ENCODE results near the gene FOXN3. TPM values are rescaled to one million over a fixed set of nuclear protein-coding genes. Genes with fewer than 3 reads are reported as not detected.

Gene FOXN3
- total and polyA plus RNA-seq, 10 of the 15 experiments (the other 5 are each of a cell fraction or from before 2014, with no cell fraction given) = 4.5 to 68.9 (median 29.7) TPM

DNA sequence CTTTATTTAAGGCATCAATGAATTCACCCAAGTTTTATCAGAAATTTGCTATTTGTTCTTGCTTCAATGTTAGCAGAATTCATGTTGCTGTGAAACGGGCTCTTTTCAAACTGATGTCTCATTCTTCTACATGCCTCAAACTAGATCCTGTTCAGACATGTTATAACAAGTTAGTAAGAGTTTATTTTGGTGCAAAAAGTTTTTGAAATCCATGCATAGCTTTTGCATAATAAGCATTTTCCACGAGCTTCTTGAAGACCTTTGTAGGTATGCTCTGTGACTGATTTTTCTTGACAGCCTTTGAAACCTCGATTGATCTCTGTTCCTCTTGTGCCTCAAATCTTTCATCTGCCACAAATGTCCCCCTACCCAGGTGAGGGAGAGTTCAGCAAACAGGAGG is 275.2 kb downstream of the FOXN3 start:
- no TSS peak for BruUV-seq (replicated peaks)
- H3K9me3 ChIP-seq (replicated peaks; ENCODE audit: control insufficient read depth, insufficient read depth, low read length) = no peaks in the 10 kb centered on the region; the same call in 2 of the 3 replicates
- H3K4me2 ChIP-seq (ENCODE audit: control insufficient read depth, insufficient read depth) = no peak overlapping the region
- no peak overlapping the region for H3K9ac ChIP-seq (ENCODE audit: control insufficient read depth, insufficient read depth, low read length)
- ATAC-seq (no peak), DNase-seq (ENCODE audit: low read depth, low spot score) (no peak), FAIRE-seq (no peak)
- no peaks in the 10 kb centered on the region for H3K79me2 ChIP-seq (ENCODE audit: control insufficient read depth, insufficient read depth, low read length)
- CTCF ChIA-PET = no interaction called here
- no peaks in the 10 kb centered on the region for H3K4me1 ChIP-seq (ENCODE audit: control insufficient read depth, insufficient read depth, low read length)
- POLR2A ChIA-PET = no interaction called here
- intact Hi-C loops (cut with micrococcal nuclease; ENCODE audit: unreplicated experiment) (no loop called here), in situ Hi-C loops (cut with MboI) (no loop called here)
- H3K27me3 ChIP-seq (replicated peaks in 1 of 2; ENCODE audit: control insufficient read depth in 2 of 2, insufficient read depth in 2 of 2, low read length in 1 of 2) = no peaks in the 10 kb centered on the region
- no peak overlapping the region for H3K4me3 ChIP-seq
- no peak overlapping the region for H2AFZ ChIP-seq (ENCODE audit: control insufficient read depth, low read depth, low read length)
- SMC1A ChIA-PET (ENCODE audit: uncharacterized antibody, unreplicated experiment) = interaction anchor here (1.3 kb wide), 1 partner anchor 352 kb away, joined by 3 read pairs; no protein-coding TSS in a partner anchor
- WGBS (ENCODE audit: insufficient coverage, insufficient replicate concordance, low lambda C conversion rate, missing lambda C conversion rate) = 0% methylated on average over 3 of the region's 3 CpGs
- no peaks in the 10 kb centered on the region for H3K36me3 ChIP-seq (ENCODE audit: control insufficient read depth in 2 of 2, insufficient read depth in 2 of 2, low read length in 1 of 2)
- no peaks in the 10 kb centered on the region for H4K20me1 ChIP-seq (ENCODE audit: control insufficient read depth, insufficient read depth)
- RAD21 ChIA-PET (ENCODE audit: unreplicated experiment) = no interaction called here
- no peak overlapping the region for H3K27ac ChIP-seq (ENCODE audit: control insufficient read depth, insufficient read depth)
- TF ChIP-seq, protein P1, sequence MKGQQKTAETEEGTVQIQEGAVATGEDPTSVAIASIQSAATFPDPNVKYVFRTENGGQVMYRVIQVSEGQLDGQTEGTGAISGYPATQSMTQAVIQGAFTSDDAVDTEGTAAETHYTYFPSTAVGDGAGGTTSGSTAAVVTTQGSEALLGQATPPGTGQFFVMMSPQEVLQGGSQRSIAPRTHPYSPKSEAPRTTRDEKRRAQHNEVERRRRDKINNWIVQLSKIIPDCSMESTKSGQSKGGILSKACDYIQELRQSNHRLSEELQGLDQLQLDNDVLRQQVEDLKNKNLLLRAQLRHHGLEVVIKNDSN (IDR thresholded peaks at IDR 0.05; ENCODE audit: borderline replicate concordance, extremely low read length, insufficient read depth, low read depth, low read length) = no peak

GRCh38 chr14:89140326-89140725 is 276.7 kb downstream of the FOXN3 start:
- no TSS peak for BruUV-seq (replicated peaks)
- RAD21 ChIA-PET (ENCODE audit: unreplicated experiment) = no interaction called here
- no peak overlapping the region for H3K27ac ChIP-seq (ENCODE audit: control insufficient read depth, insufficient read depth)
- no peaks in the 10 kb centered on the region for H3K36me3 ChIP-seq (ENCODE audit: control insufficient read depth in 2 of 2, insufficient read depth in 2 of 2, low read length in 1 of 2)
- no peak overlapping the region for H2AFZ ChIP-seq (ENCODE audit: control insufficient read depth, low read depth, low read length)
- H3K4me2 ChIP-seq (ENCODE audit: control insufficient read depth, insufficient read depth) = no peak overlapping the region
- in situ Hi-C loops (cut with MboI) (no loop called here), intact Hi-C loops (cut with micrococcal nuclease; ENCODE audit: unreplicated experiment) (no loop called here)
- H3K4me1 ChIP-seq (ENCODE audit: control insufficient read depth, insufficient read depth, low read length) = no peaks in the 10 kb centered on the region
- H3K4me3 ChIP-seq = no peak overlapping the region
- H4K20me1 ChIP-seq (ENCODE audit: control insufficient read depth, insufficient read depth) = no peaks in the 10 kb centered on the region
- 6% methylated on average over 5 of the region's 5 CpGs for WGBS (ENCODE audit: insufficient coverage, insufficient replicate concordance, low lambda C conversion rate, missing lambda C conversion rate)
- no peaks in the 10 kb centered on the region; the same call in 2 of the 3 replicates for H3K9me3 ChIP-seq (replicated peaks; ENCODE audit: control insufficient read depth, insufficient read depth, low read length)
- SMC1A ChIA-PET (ENCODE audit: uncharacterized antibody, unreplicated experiment) = interaction anchor here (1.1 to 1.3 kb wide), 2 partner anchors 25 to 354 kb away, joined by 3 read pairs; no protein-coding TSS in a partner anchor
- no peaks in the 10 kb centered on the region for H3K27me3 ChIP-seq (replicated peaks in 1 of 2; ENCODE audit: control insufficient read depth in 2 of 2, insufficient read depth in 2 of 2, low read length in 1 of 2)
- FAIRE-seq (no peak), DNase-seq (ENCODE audit: low read depth, low spot score) (no peak), ATAC-seq (no peak)
- H3K9ac ChIP-seq (ENCODE audit: control insufficient read depth, insufficient read depth, low read length) = no peak overlapping the region
- H3K79me2 ChIP-seq (ENCODE audit: control insufficient read depth, insufficient read depth, low read length) = no peaks in the 10 kb centered on the region
- CTCF ChIA-PET = interaction anchor here (0.7 to 0.8 kb wide), 2 partner anchors 37 to 522 kb away, joined by 3 read pairs; no protein-coding TSS in a partner anchor
- POLR2A ChIA-PET = no interaction called here
- TF ChIP-seq FOXM1 (IDR thresholded peaks at IDR 0.05; ENCODE audit: low read depth, low read length) (no peak), LARP7 (IDR thresholded peaks at IDR 0.05) (no peak), ZNF622 (IDR thresholded peaks at IDR 0.05) (no peak), PAX8 (IDR thresholded peaks at IDR 0.05) (no peak), NR2C1 (IDR thresholded peaks at IDR 0.05) (no peak), CBX5 (IDR thresholded peaks at IDR 0.05; ENCODE audit: low read depth) (no peak), ZBTB33 (IDR thresholded peaks at IDR 0.05) (no peak), ESRRA (IDR thresholded peaks at IDR 0.05; ENCODE audit: low read length) (no peak), NR2F1 (conservative IDR thresholded peaks at IDR 0.05) (no peak)
- TF ChIP-seq, protein P2, sequence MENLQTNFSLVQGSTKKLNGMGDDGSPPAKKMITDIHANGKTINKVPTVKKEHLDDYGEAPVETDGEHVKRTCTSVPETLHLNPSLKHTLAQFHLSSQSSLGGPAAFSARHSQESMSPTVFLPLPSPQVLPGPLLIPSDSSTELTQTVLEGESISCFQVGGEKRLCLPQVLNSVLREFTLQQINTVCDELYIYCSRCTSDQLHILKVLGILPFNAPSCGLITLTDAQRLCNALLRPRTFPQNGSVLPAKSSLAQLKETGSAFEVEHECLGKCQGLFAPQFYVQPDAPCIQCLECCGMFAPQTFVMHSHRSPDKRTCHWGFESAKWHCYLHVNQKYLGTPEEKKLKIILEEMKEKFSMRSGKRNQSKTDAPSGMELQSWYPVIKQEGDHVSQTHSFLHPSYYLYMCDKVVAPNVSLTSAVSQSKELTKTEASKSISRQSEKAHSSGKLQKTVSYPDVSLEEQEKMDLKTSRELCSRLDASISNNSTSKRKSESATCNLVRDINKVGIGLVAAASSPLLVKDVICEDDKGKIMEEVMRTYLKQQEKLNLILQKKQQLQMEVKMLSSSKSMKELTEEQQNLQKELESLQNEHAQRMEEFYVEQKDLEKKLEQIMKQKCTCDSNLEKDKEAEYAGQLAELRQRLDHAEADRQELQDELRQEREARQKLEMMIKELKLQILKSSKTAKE (IDR thresholded peaks at IDR 0.05; ENCODE audit: low read depth, poor library complexity, severe bottlenecking) = no peak
- TF ChIP-seq, protein P3, sequence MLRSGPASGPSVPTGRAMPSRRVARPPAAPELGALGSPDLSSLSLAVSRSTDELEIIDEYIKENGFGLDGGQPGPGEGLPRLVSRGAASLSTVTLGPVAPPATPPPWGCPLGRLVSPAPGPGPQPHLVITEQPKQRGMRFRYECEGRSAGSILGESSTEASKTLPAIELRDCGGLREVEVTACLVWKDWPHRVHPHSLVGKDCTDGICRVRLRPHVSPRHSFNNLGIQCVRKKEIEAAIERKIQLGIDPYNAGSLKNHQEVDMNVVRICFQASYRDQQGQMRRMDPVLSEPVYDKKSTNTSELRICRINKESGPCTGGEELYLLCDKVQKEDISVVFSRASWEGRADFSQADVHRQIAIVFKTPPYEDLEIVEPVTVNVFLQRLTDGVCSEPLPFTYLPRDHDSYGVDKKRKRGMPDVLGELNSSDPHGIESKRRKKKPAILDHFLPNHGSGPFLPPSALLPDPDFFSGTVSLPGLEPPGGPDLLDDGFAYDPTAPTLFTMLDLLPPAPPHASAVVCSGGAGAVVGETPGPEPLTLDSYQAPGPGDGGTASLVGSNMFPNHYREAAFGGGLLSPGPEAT (IDR thresholded peaks at IDR 0.05; ENCODE audit: low read depth) = no peak
